Measurements from ENCODE around the gene TFB1M.
"Not testable (repeated sequence)": the region's sequence is repeated elsewhere in the genome, so short reads cannot be mapped to it uniquely, and the experiment has no call there.

- not testable (repeated sequence) for TF ChIP-seq CTCF, EZH2, EZH2phosphoT487 (IDR thresholded peaks at IDR 0.05)
Observed at GRCh38 chr6:155364021-155364420, 49.7 kb upstream of the TFB1M start.
